Adrenal gland (tissue), 5 donors: ENCODE data around the gene ZNF324B.
"Not testable (repeated sequence)": the region's sequence is repeated elsewhere in the genome, so short reads cannot be mapped to it uniquely, and the experiment has no call there.

Experiments
- CTCF ChIP-seq, 6 experiments: fragments of 450-650 bp in 4 of 6; fragments of 200-600 bp in 2 of 6; sonication (generic) in 1 of 6; IDR thresholded peaks; 1 replicate in 5 of 6; 2 replicates in 1 of 6; pipeline versions ENCODE4 v1.5.1 to v1.8.0; 2016 to 2021; ENCODE audit warnings: antibody characterized with exemption in 6 of 6, mild to moderate bottlenecking in 2 of 6, moderate library complexity in 1 of 6
- POLR2A ChIP-seq, 2 donors: fragments of 450-650 bp; IDR thresholded peaks; one replicate each; pipeline ENCODE4 v1.6.1; 2017; ENCODE audit warnings: antibody characterized with exemption in 2 of 2, mild to moderate bottlenecking in 2 of 2, moderate library complexity in 1 of 2
- donor health status: DM: no; HTN: no; CAD: no.

GRCh38 chr19:58470837-58471543 lies 19.6 kb downstream of the ZNF324B start:
- TF ChIP-seq CTCF, POLR2A (IDR thresholded peaks at IDR 0.05): not testable (repeated sequence)
